Choroid plexus epithelial cell (primary cell): ENCODE data around the gene GPR37L1.
"Not testable (repeated sequence)": the region's sequence is repeated elsewhere in the genome, so short reads cannot be mapped to it uniquely, and the experiment has no call there.

Source experiments
- DNase-seq: peaks from one replicate; pipeline ENCODE4 v3.0.0-alpha.2; 2010; ENCODE audit warnings: low read depth
- H3K4me3 ChIP-seq: 2 replicates; pipeline ENCODE4 v1.5.1; 2011; ENCODE audit warnings: low read depth, mild to moderate bottlenecking, control low read depth, low read length, moderate library complexity
- TF ChIP-seq, protein P1 (sequence below): conservative IDR thresholded peaks from 2 replicates; pipeline ENCODE4 v1.5.1; 2011; ENCODE audit warnings: low read depth, mild to moderate bottlenecking, control low read depth, inconsistent platforms, low read length, moderate library complexity

The GPR37L1 gene

GRCh38 chr1:202110977-202111376 is 11.7 kb upstream of the GPR37L1 start:
- no peak overlapping the region for H3K4me3 ChIP-seq
- TF ChIP-seq, protein P1, sequence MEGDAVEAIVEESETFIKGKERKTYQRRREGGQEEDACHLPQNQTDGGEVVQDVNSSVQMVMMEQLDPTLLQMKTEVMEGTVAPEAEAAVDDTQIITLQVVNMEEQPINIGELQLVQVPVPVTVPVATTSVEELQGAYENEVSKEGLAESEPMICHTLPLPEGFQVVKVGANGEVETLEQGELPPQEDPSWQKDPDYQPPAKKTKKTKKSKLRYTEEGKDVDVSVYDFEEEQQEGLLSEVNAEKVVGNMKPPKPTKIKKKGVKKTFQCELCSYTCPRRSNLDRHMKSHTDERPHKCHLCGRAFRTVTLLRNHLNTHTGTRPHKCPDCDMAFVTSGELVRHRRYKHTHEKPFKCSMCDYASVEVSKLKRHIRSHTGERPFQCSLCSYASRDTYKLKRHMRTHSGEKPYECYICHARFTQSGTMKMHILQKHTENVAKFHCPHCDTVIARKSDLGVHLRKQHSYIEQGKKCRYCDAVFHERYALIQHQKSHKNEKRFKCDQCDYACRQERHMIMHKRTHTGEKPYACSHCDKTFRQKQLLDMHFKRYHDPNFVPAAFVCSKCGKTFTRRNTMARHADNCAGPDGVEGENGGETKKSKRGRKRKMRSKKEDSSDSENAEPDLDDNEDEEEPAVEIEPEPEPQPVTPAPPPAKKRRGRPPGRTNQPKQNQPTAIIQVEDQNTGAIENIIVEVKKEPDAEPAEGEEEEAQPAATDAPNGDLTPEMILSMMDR: no peak
- no peak for DNase-seq

DNA sequence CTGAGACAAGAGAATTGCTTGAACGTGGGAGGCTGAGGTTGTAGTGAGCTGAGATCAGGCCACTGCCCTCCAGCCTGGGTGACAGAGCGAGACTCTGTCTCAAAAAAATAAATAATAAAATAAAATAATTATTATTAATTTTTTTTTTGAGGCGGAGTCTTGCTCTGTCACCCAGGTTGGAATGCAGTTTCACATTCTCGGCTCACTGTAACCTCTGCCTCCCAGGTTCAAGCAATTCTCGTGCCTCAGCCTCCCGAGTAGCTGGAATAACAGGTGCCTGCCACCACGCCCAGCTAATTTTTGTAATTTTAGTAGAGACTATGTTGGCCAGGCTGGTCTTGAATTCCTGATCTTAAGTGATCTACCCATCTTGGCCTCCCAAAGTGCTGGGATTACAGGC is 11.1 kb upstream of the GPR37L1 start:
- not testable (repeated sequence) for H3K4me3 ChIP-seq, DNase-seq

- TF ChIP-seq, protein P1: no peak
- H3K4me3 ChIP-seq: no peak overlapping the region
- DNase-seq: no peak
These were observed 9.6 kb upstream of the GPR37L1 start for GRCh38 chr1:202112859-202113689.

- no peak for DNase-seq
- TF ChIP-seq, protein P1: no peak
These were observed 8.9 kb upstream of the GPR37L1 start for GRCh38 chr1:202113690-202114300.

DNA sequence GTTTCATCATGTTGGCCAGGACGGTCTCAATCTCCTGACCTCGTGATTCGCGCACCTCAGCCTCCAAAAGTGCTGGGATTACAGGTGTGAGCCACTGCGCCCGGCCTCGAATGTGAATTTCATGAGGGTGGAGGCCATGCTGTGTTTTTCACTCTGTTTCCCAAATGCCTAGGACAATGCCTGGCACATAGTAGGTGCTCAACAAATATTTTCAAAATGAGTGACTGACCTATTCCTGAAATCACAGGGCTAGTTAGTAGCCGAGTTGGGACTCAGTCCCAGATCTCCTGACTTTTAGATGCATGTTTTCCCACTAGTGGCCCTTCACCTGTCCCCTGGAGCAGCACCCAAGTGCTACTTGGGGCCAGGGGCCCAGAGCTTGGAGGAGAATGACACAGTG is 6.4 kb upstream of the GPR37L1 start:
- no peak for DNase-seq
- H3K4me3 ChIP-seq: no peak overlapping the region
- TF ChIP-seq, protein P1: no peak

More at GRCh38 chr1:202113690-202114300, 8.9 kb upstream of the GPR37L1 start:
- H3K4me3 ChIP-seq: no peak overlapping the region

DNA sequence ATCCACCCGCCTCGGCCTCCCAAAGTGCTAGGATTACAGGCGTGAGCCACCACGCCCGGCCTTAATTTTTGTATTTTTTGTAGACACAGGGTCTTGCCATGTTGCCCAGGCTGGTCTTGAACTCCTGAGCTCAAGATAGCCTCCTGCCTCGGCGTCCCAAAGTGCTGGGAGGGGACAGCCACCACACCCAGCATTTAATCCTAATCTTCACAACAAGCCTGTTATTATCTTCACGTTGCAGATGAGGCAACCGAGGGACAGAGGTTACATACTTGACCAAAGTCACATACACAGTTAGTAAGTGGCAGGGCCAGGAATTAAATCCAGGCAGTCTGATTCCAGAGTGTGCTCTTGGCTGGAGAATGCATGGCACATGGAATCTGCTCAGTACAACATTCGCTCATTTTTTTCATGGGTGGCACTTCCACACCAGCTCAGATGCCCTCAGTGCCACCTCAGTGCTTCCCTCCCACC is 4.8 kb upstream of the GPR37L1 start:
- H3K4me3 ChIP-seq: no peak overlapping the region
- no peak for DNase-seq
- TF ChIP-seq, protein P1: no peak

DNA sequence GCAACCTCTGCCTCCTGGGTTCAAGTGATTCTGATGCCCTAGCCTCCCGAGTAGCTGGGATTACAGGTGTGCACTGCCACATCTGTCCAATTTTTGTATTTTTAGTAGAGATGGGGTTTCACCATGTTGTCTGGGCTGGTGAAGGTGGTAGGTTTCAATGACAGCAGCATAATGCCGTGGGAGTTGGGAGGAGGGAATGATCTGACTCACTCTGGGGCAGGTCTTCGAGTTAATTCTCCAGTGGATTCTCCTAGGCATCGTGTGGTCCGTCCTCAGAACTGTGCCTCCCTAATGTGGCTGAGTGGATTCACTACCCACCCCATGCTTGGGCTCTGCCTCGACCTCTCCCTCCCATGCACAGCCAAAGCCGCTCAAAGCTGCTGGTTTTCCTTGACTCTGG is 1.7 kb upstream of the GPR37L1 start:
- TF ChIP-seq, protein P1: no peak
- DNase-seq: no peak
- H3K4me3 ChIP-seq: no peak overlapping the region
